ENCODE data around the gene C6orf132.

- no peak for TF ChIP-seq POLR2AphosphoS5 (IDR thresholded peaks at IDR 0.05)
- TF ChIP-seq, protein P1, sequence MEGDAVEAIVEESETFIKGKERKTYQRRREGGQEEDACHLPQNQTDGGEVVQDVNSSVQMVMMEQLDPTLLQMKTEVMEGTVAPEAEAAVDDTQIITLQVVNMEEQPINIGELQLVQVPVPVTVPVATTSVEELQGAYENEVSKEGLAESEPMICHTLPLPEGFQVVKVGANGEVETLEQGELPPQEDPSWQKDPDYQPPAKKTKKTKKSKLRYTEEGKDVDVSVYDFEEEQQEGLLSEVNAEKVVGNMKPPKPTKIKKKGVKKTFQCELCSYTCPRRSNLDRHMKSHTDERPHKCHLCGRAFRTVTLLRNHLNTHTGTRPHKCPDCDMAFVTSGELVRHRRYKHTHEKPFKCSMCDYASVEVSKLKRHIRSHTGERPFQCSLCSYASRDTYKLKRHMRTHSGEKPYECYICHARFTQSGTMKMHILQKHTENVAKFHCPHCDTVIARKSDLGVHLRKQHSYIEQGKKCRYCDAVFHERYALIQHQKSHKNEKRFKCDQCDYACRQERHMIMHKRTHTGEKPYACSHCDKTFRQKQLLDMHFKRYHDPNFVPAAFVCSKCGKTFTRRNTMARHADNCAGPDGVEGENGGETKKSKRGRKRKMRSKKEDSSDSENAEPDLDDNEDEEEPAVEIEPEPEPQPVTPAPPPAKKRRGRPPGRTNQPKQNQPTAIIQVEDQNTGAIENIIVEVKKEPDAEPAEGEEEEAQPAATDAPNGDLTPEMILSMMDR (IDR thresholded peaks at IDR 0.05): no peak
Observed at GRCh38 chr6:42140756-42141602, 1.4 kb downstream of the C6orf132 start.
